CD4-positive, alpha-beta T cell (primary cell): ENCODE measurements around the gene DNAJC4. TPM values are rescaled to one million over a fixed set of nuclear protein-coding genes. Genes with fewer than 3 reads are reported as not detected.

Experiments
- ATAC-seq: fragments of 200-7000 bp; cut with Tn5 transposase; one replicate; pipeline ENCODE4 v1.10.0; 2022; ENCODE audit warnings: mild to moderate bottlenecking; ENCODE audit not compliant: poor library complexity
- CTCF ChIA-PET: fragments of 350-600 bp; sonication (Branson Sonifier 250); formaldehyde crosslinking; loops from one replicate; lab custom pipeline; 2021; ENCODE audit warnings: antibody characterized with exemption, inconsistent platforms; lab: Charles Lee
- POLR2A ChIA-PET: fragments of 350-600 bp; sonication (Branson Sonifier 250); formaldehyde crosslinking; loops from one replicate; lab custom pipeline; 2021; ENCODE audit warnings: antibody characterized with exemption, inconsistent platforms; lab: Charles Lee
- DNase-seq, 14 experiments: peaks; one replicate each; pipeline ENCODE4 v3.0.0-alpha.2; 2013 to 2020; ENCODE audit warnings: mixed read lengths in 2 of 14
- H3K27ac ChIP-seq, 2 donors: one replicate each; pipeline versions ENCODE4 v1.5.1 to v1.7.0; 2013; ENCODE audit warnings: low read length in 2 of 2, low read depth in 1 of 2, mild to moderate bottlenecking in 1 of 2
- H3K27me3 ChIP-seq, 2 experiments: 1 replicate in 1 of 2; 2 replicates in 1 of 2; pipeline versions ENCODE4 v1.6.1 to v1.7.0; 2013; ENCODE audit warnings: low read length in 2 of 2, control low read depth in 1 of 2, mild to moderate bottlenecking in 1 of 2, moderate library complexity in 1 of 2; ENCODE audit not compliant: insufficient read depth in 2 of 2, control insufficient read depth in 1 of 2
- H3K36me3 ChIP-seq: one replicate; pipeline ENCODE4 v1.6.1; 2013; ENCODE audit warnings: low read length, control low read depth; ENCODE audit not compliant: insufficient read depth
- H3K4me1 ChIP-seq: one replicate; pipeline ENCODE4 v1.6.1; 2013; ENCODE audit warnings: low read length, control low read depth; ENCODE audit not compliant: insufficient read depth
- H3K4me3 ChIP-seq: one replicate; pipeline ENCODE4 v1.5.1; 2013; ENCODE audit warnings: mild to moderate bottlenecking, low read length, moderate library complexity
- H3K9me3 ChIP-seq, 2 experiments: 1 replicate in 1 of 2; 2 replicates in 1 of 2; pipeline versions ENCODE4 v1.6.1 to v1.7.0; 2013; ENCODE audit warnings: low read length in 2 of 2, mild to moderate bottlenecking in 2 of 2, control low read depth in 1 of 2, moderate library complexity in 1 of 2; ENCODE audit not compliant: control insufficient read depth in 1 of 2, insufficient read depth in 1 of 2
- H3K27ac Mint-ChIP-seq: one replicate; pipeline ENCODE4 v1.8.0; 2020; ENCODE audit warnings: mixed read lengths
- H3K27me3 Mint-ChIP-seq: one replicate; pipeline ENCODE4 v1.8.0; 2021; ENCODE audit warnings: mixed read lengths
- H3K36me3 Mint-ChIP-seq: one replicate; pipeline ENCODE4 v1.8.0; 2021; ENCODE audit warnings: low read depth, mixed read lengths
- H3K4me1 Mint-ChIP-seq: one replicate; pipeline ENCODE4 v1.8.0; 2021; ENCODE audit warnings: low read depth, mixed read lengths
- H3K4me3 Mint-ChIP-seq: one replicate; pipeline ENCODE4 v1.8.0; 2020; ENCODE audit warnings: mild to moderate bottlenecking, mixed read lengths
- H3K9me3 Mint-ChIP-seq: one replicate; pipeline ENCODE4 v1.8.0; 2020; ENCODE audit warnings: mixed read lengths
- CTCF ChIP-seq: fragments of 200-600 bp; IDR thresholded peaks from one replicate; pipeline ENCODE4 v1.8.0; 2022; ENCODE audit warnings: antibody characterized with exemption, mild to moderate bottlenecking
- intact Hi-C, 2 experiments: fragments of 100-400 bp; cut with DNase I in 1 of 2; cut with micrococcal nuclease in 1 of 2; formaldehyde crosslinking; loops; one replicate each; pipeline versions ENCODE4 v1.15.1 to v1.9.0; 2023 to 2025; cut with DNase I, micrococcal nuclease
- total RNA-seq, 174 experiments: library from RNA in 2 of 174; stranded (reverse) in 2 of 174; gene quantifications; one replicate each; pipeline ENCODE4 v1.2.3 and lab custom pipeline; 2021 to 2026

Gene DNAJC4
- total RNA-seq, 2 experiments from 2014 or later, result 35.9 to 37.9 TPM

- DNase-seq (no peak), ATAC-seq (no peak)
- Mint-ChIP-seq H3K9me3 (no peaks in the 10 kb centered on the region), H3K27ac (no peak overlapping the region), H3K27me3 (no peaks in the 10 kb centered on the region), H3K36me3 (peaks cover 13% of the 10 kb centered on the region), H3K4me3 (no peak overlapping the region), H3K4me1 (peaks cover 9% of the 10 kb centered on the region)
- Histone ChIP-seq H3K36me3 (peaks cover 22% of the 10 kb centered on the region), H3K27me3 (no peaks in the 10 kb centered on the region), H3K4me1 (peaks cover 15% of the 10 kb centered on the region), H3K4me3 (no peak overlapping the region), H3K9me3 (no peaks in the 10 kb centered on the region), H3K27ac (no peak overlapping the region)
- ChIA-PET CTCF (interaction anchor here (1.3 to 1.6 kb wide), 3 partner anchors 24 to 29 kb away, joined by 3 to 5 read pairs (median 3); partner anchors contain the start of gene PLCB3), POLR2A (interaction anchor here (1.0 kb wide), 1 partner anchor 68 kb away, joined by 3 read pairs; no protein-coding TSS in a partner anchor)
- no peak for TF ChIP-seq CTCF
- intact Hi-C loops, result no loop called here
Measured at GRCh38 chr11:64275841-64276240, 45.5 kb downstream of the DNAJC4 start.

DNA sequence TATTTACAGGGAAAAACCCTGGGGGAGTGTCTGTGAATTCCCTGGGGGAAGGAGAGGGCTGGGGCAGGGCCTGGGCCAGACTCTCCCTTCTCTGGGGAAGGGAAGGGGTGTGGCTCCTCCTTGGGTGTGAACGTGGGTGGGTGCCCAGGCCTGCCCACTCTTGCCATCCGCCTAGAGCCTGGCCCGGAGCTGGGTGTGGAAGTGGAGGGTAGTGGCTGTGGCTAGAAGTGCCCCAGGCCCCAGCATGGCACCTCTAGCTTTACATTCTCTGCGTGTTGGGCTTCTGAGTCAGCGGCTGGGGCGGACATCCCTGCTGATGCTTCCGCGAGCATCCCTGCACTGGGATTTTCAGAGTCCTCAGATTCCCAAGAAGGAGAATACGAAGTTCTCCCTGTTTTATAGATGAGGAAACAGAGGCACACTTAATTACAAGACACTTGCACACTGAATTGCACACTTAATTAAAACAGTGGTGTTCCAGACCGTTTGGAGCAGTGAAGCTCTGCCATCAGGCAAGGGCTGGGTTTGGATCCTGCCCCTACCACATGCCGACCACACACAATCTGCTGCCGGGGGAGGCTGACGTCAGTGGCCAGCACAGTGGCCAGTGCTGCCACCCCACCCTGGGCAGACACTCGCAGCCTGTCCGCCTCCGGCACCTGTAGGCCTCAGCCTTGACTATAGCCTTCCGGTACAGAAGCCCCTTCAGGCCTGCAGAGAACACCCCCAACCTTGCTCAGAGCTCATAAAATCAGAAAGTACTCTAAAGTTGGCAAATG, 46.5 kb downstream of the DNAJC4 start:
- Mint-ChIP-seq H3K9me3 (no peaks in the 10 kb centered on the region), H3K27ac (no peak overlapping the region), H3K4me3 (no peak overlapping the region), H3K4me1 (peaks cover 8% of the 10 kb centered on the region), H3K36me3 (peaks cover 6% of the 10 kb centered on the region), H3K27me3 (no peaks in the 10 kb centered on the region)
- TF ChIP-seq CTCF, result no peak
- POLR2A ChIA-PET, result interaction anchor here (1.0 kb wide), 1 partner anchor 69 kb away, joined by 3 read pairs; no protein-coding TSS in a partner anchor
- Histone ChIP-seq H3K9me3 (no peaks in the 10 kb centered on the region), H3K27ac (no peak overlapping the region), H3K27me3 (no peaks in the 10 kb centered on the region), H3K4me1 (peaks cover 11% of the 10 kb centered on the region), H3K36me3 (peaks cover 23% of the 10 kb centered on the region), H3K4me3 (no peak overlapping the region)
- intact Hi-C loops, result no loop called here
- CTCF ChIA-PET, result interaction anchor here (1.3 kb wide), 1 partner anchor 24 kb away, joined by 3 read pairs; no protein-coding TSS in a partner anchor
- ATAC-seq (no peak), DNase-seq (no peak)

- H3K36me3 ChIP-seq, result peaks cover 33% of the 10 kb centered on the region
- H3K4me3 ChIP-seq, result no peak overlapping the region
- Mint-ChIP-seq H3K27ac (no peak overlapping the region), H3K36me3 (peaks cover 6% of the 10 kb centered on the region), H3K27me3 (no peaks in the 10 kb centered on the region), H3K4me1 (peaks cover 14% of the 10 kb centered on the region), H3K9me3 (no peaks in the 10 kb centered on the region), H3K4me3 (no peak overlapping the region)
- H3K9me3 ChIP-seq, result no peaks in the 10 kb centered on the region
- H3K4me1 ChIP-seq, result peaks cover 12% of the 10 kb centered on the region
- DNase-seq, result no peak
- intact Hi-C loops, result no loop called here
- no peak for ATAC-seq
- H3K27ac ChIP-seq, result no peak overlapping the region
- CTCF ChIA-PET, result interaction anchor here (1.2 kb wide), 1 partner anchor 26 kb away, joined by 4 read pairs; no protein-coding TSS in a partner anchor
- POLR2A ChIA-PET, result no interaction called here
- no peaks in the 10 kb centered on the region for H3K27me3 ChIP-seq
- no peak for TF ChIP-seq CTCF
Measured at GRCh38 chr11:64278576-64279190, 48.3 kb downstream of the DNAJC4 start.
